Esophagus muscularis mucosa (tissue), 4 donors: ENCODE measurements around the gene SLC4A3. TPM values are rescaled to one million over a fixed set of nuclear protein-coding genes. Genes with fewer than 3 reads are reported as not detected.

Experiments
- DNase-seq: peaks from one replicate; pipeline ENCODE4 v3.0.0-alpha.2; 2017; ENCODE audit errors: extremely low spot score
- H3K27ac ChIP-seq, 4 donors: fragments of 200-600 bp; sonication (generic); replicated peaks in 1 of 4; 1 replicate in 3 of 4; 2 replicates in 1 of 4; pipeline ENCODE4 v1.5.1; 2016 to 2019; ENCODE audit warnings: mild to moderate bottlenecking in 1 of 4
- H3K27me3 ChIP-seq, 4 donors: fragments of 200-600 bp; sonication (generic); one replicate each; pipeline versions ENCODE4 v1.5.1 to v1.6.0; 2016 to 2019
- H3K36me3 ChIP-seq, 4 donors: fragments of 200-600 bp; sonication (generic); one replicate each; pipeline ENCODE4 v1.5.1; 2016 to 2019
- H3K4me1 ChIP-seq, 4 donors: fragments of 200-600 bp; sonication (generic); one replicate each; pipeline ENCODE4 v1.5.1; 2016 to 2019
- H3K4me3 ChIP-seq, 4 donors: fragments of 200-600 bp; sonication (generic); 1 replicate in 2 of 4; 2 replicates in 2 of 4; pipeline ENCODE4 v1.5.1; 2016 to 2019; ENCODE audit warnings: mild to moderate bottlenecking in 4 of 4, moderate library complexity in 1 of 4
- H3K9me3 ChIP-seq, 4 donors: fragments of 200-600 bp; sonication (generic); 1 replicate in 3 of 4; 2 replicates in 1 of 4; pipeline ENCODE4 v1.5.1; 2016 to 2019
- CTCF ChIP-seq, 3 experiments: fragments of 200-600 bp in 2 of 3; fragments of 450-650 bp in 1 of 3; sonication (generic) in 2 of 3; IDR thresholded peaks; one replicate each; pipeline ENCODE4 v1.5.1; 2017 to 2019; ENCODE audit warnings: antibody characterized with exemption in 3 of 3, mild to moderate bottlenecking in 2 of 3, moderate library complexity in 1 of 3
- EP300 ChIP-seq: sonication (generic); formaldehyde crosslinking; IDR thresholded peaks from one replicate; pipeline ENCODE4 v1.6.1; 2017; ENCODE audit warnings: antibody characterized with exemption
- POLR2A ChIP-seq: fragments of 450-650 bp; IDR thresholded peaks from one replicate; pipeline ENCODE4 v1.6.1; 2017; ENCODE audit warnings: antibody characterized with exemption, moderate library complexity, mild to moderate bottlenecking, low read depth
- POLR2AphosphoS5 ChIP-seq, 2 donors: sonication (generic); formaldehyde crosslinking; IDR thresholded peaks; one replicate each; pipeline ENCODE4 v1.6.1; 2017; ENCODE audit warnings: antibody characterized with exemption in 2 of 2
- WGBS: methylation state at CpG from one replicate; pipeline ENCODE4 v1.1.5; 2018; 5-methylcytosine and 5-hydroxymethylcytosine counted together
- intact Hi-C: fragments of 100-400 bp; cut with DNase I; formaldehyde crosslinking; loops from one replicate; pipeline ENCODE4 v1.15.1; 2023
- total RNA-seq, 4 donors: library from RNA; depleted of rRNA; stranded (reverse); fragments of >200 nt; gene quantifications; one replicate each; pipeline versions ENCODE4 v1.1.0 to v1.2.1, GENCODE V29; 2016

The SLC4A3 gene
- total RNA-seq, 4 donors from 2014 or later = 15.0 to 30.4 (median 20.5) TPM

- H3K36me3 ChIP-seq = no peaks in the 10 kb centered on the region
- no peak overlapping the region for H3K4me3 ChIP-seq
- intact Hi-C loops = no loop called here
- no peak overlapping the region for H3K27ac ChIP-seq
- TF ChIP-seq EP300 (no peak), POLR2AphosphoS5 (IDR thresholded peaks at IDR 0.05) (no peak), CTCF (IDR thresholded peaks at IDR 0.05) (no peak), POLR2A (no peak)
- H3K4me1 ChIP-seq = peaks cover 0 to 2% (median under 1%) of the 10 kb centered on the region in 4 donors
- H3K27me3 ChIP-seq = no peaks in the 10 kb centered on the region
- WGBS = 67% methylated on average over 4 of the region's 4 CpGs
- no peaks in the 10 kb centered on the region for H3K9me3 ChIP-seq
- no peak for DNase-seq
Measured at GRCh38 chr2:219591091-219591490, 36.3 kb upstream of the SLC4A3 start.

GRCh38 chr2:219592736-219593135 is 34.7 kb upstream of the SLC4A3 start:
- no peak for DNase-seq
- intact Hi-C loops = no loop called here
- Histone ChIP-seq H3K4me3 (no peak overlapping the region), H3K36me3 (no peaks in the 10 kb centered on the region), H3K4me1 (peaks cover 10 to 14% (median 10%) of the 10 kb centered on the region in 4 donors), H3K27me3 (no peaks in the 10 kb centered on the region), H3K27ac (no peak overlapping the region), H3K9me3 (no peaks in the 10 kb centered on the region)
- TF ChIP-seq EP300 (no peak), POLR2A (no peak), CTCF (IDR thresholded peaks at IDR 0.05) (no peak), POLR2AphosphoS5 (IDR thresholded peaks at IDR 0.05) (no peak)
- 70% methylated on average over 6 of the region's 6 CpGs for WGBS

- Histone ChIP-seq H3K9me3 (no peaks in the 10 kb centered on the region), H3K27ac (no peak overlapping the region), H3K27me3 (no peaks in the 10 kb centered on the region), H3K36me3 (no peaks in the 10 kb centered on the region), H3K4me1 (peaks cover 10 to 17% (median 11%) of the 10 kb centered on the region in 4 donors), H3K4me3 (no peak overlapping the region)
- intact Hi-C loops = no loop called here
- WGBS = 91% methylated on average over 2 of the region's 2 CpGs
- TF ChIP-seq EP300 (no peak), POLR2A (no peak), POLR2AphosphoS5 (IDR thresholded peaks at IDR 0.05) (no peak), CTCF (IDR thresholded peaks at IDR 0.05) (no peak)
- DNase-seq = no peak
Measured at GRCh38 chr2:219593154-219593553, 34.3 kb upstream of the SLC4A3 start.

GRCh38 chr2:219595256-219595655 is 32.2 kb upstream of the SLC4A3 start:
- Histone ChIP-seq H3K36me3 (no peaks in the 10 kb centered on the region), H3K4me3 (no peak overlapping the region), H3K9me3 (no peaks in the 10 kb centered on the region), H3K4me1 (peaks cover 17 to 29% (median 18%) of the 10 kb centered on the region in 4 donors), H3K27me3 (no peaks in the 10 kb centered on the region), H3K27ac (no peak overlapping the region)
- TF ChIP-seq POLR2AphosphoS5 (IDR thresholded peaks at IDR 0.05) = no peak
- TF ChIP-seq POLR2A = no peak
- TF ChIP-seq EP300 = no peak
- no peak for TF ChIP-seq CTCF (IDR thresholded peaks at IDR 0.05)
- intact Hi-C loops = loop anchor here (5.0 kb wide), 2 partner anchors 33 to 53 kb away; partner anchors contain the start of genes CHPF and TMEM198
- WGBS = 31% methylated on average over 3 of the region's 3 CpGs
- no peak for DNase-seq

DNA sequence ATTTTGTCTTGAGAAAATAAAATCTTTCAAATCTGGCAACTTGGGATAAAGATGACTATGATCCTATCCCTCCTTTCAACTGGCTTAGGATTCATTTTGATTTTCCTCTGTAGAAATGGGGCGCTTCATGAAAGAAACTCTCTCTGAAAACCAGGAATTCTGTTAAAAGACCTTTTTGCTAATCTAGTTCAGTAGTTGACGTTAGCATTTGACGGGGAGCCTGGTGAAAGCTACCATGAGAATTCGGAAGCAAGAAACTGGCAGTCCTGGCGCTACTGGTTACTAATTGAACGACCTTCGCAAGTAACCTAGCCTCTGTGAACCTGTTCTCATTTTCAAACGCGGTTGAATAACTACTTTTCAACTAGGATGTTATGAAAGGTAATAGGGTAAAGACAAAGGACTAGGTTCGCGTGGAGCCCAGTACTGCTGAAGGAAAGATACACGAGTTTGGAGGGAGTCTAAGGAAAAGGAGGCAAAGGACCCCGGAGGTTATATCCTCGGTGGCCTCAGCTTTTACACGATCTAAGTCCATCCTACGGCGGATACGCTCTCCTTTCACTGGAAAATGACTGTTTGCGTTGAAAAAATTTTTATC is 30.4 kb upstream of the SLC4A3 start:
- no peak for DNase-seq
- Histone ChIP-seq H3K9me3 (no peaks in the 10 kb centered on the region), H3K27ac (peak overlapping the region; percentile 88 to 91 (median 90)), H3K4me3 (peak overlapping the region; percentile 59 to 80 (median 68)), H3K27me3 (no peaks in the 10 kb centered on the region), H3K4me1 (peaks cover 17 to 29% (median 18%) of the 10 kb centered on the region in 4 donors), H3K36me3 (peaks cover 9 to 12% (median 10%) of the 10 kb centered on the region in 4 donors)
- no peak for TF ChIP-seq EP300
- no peak for TF ChIP-seq POLR2AphosphoS5 (IDR thresholded peaks at IDR 0.05)
- no peak for TF ChIP-seq POLR2A
- no peak for TF ChIP-seq CTCF (IDR thresholded peaks at IDR 0.05)
- intact Hi-C loops = loop anchor here (2.0 to 5.0 kb wide), 3 partner anchors 26 to 55 kb away; partner anchors contain the start of genes CHPF, OBSL1 and TMEM198
- WGBS = 10% methylated on average over 19 of the region's 19 CpGs
